Prostate gland (tissue), 2 donors: ENCODE results near the gene LMO2. TPM values are rescaled to one million over a fixed set of nuclear protein-coding genes. Genes with fewer than 3 reads are reported as not detected.

Experiments used
- DNase-seq: peaks from one replicate; pipeline ENCODE4 v3.0.0-alpha.2; 2019; ENCODE audit warnings: low spot score
- H3K27ac ChIP-seq, 2 donors: fragments of 200-600 bp; sonication (generic); 2 replicates each; pipeline ENCODE4 v1.5.1; 2017 to 2019
- H3K27me3 ChIP-seq: fragments of 200-600 bp; sonication (generic); replicated peaks from 2 replicates; pipeline ENCODE4 v1.5.1; 2019; ENCODE audit not compliant: insufficient read depth
- H3K36me3 ChIP-seq, 2 donors: fragments of 200-600 bp; sonication (generic); 1 replicate in 1 of 2; 2 replicates in 1 of 2; pipeline versions ENCODE4 v1.5.1 to v1.8.1; 2017 to 2019
- H3K4me1 ChIP-seq: fragments of 200-600 bp; sonication (generic); replicated peaks from 2 replicates; pipeline ENCODE4 v1.5.1; 2019
- H3K4me3 ChIP-seq, 2 donors: fragments of 200-600 bp; sonication (generic); 2 replicates each; pipeline ENCODE4 v1.5.1; 2017 to 2019
- H3K9me3 ChIP-seq: fragments of 200-600 bp; sonication (generic); 2 replicates; pipeline ENCODE4 v1.5.1; 2017
- POLR2A ChIP-seq: fragments of 450-650 bp; IDR thresholded peaks from one replicate; pipeline ENCODE4 v1.6.1; 2016; ENCODE audit warnings: antibody characterized with exemption, mild to moderate bottlenecking
- POLR2AphosphoS5 ChIP-seq: sonication (generic); formaldehyde crosslinking; IDR thresholded peaks from one replicate; pipeline ENCODE4 v1.6.1; 2017; ENCODE audit warnings: antibody characterized with exemption
- WGBS: methylation state at CpG from one replicate; pipeline ENCODE4 v1.1.5; 2018; 5-methylcytosine and 5-hydroxymethylcytosine counted together
- intact Hi-C: fragments of 100-400 bp; cut with DNase I; formaldehyde crosslinking; loops from one replicate; pipeline ENCODE4 v1.14.2; 2022
- total RNA-seq, 2 donors: library from RNA; depleted of rRNA; stranded (reverse); fragments of >200 nt; gene quantifications; one replicate each; pipeline ENCODE4 v1.1.0, GENCODE V29; 2016
- TF ChIP-seq, protein P1 (sequence below), 4 experiments: fragments of 200-600 bp in 2 of 4; fragments of 450-650 bp in 2 of 4; sonication (generic) in 2 of 4; IDR thresholded peaks; 1 replicate in 3 of 4; 2 replicates in 1 of 4; pipeline ENCODE4 v1.5.1; 2016 to 2019; ENCODE audit warnings: antibody characterized with exemption in 4 of 4, mild to moderate bottlenecking in 2 of 4, moderate library complexity in 2 of 4

Gene LMO2
- total RNA-seq, 2 donors from 2014 or later, result 11.4 to 25.0 TPM

DNA sequence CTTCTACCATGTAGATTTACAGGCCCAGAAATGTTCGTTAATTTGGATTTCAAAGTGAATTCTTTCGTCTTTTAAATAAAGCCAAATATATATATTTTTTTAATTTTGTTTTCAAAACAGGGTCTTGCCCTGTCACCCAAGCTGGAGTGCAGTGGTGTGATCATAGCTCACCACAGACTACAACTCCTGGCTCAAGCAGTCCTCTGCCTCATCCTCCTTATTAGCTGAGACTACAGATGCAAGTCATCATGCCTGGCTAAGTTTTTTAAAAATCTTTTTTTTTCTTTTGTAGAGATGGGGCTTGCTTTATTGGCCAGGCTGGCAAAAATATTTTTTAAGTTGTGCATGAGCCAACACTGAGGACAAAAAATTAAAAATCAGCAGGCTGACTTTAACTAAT lies 5.0 kb upstream of the LMO2 start:
- no peaks in the 10 kb centered on the region for H3K4me1 ChIP-seq
- H3K36me3 ChIP-seq, result no peaks in the 10 kb centered on the region
- H3K4me3 ChIP-seq, result no peak overlapping the region
- no peaks in the 10 kb centered on the region for H3K9me3 ChIP-seq
- no peak for DNase-seq
- H3K27me3 ChIP-seq, result no peaks in the 10 kb centered on the region
- H3K27ac ChIP-seq, result no peak overlapping the region
- TF ChIP-seq POLR2AphosphoS5, result no peak
- TF ChIP-seq, protein P1, sequence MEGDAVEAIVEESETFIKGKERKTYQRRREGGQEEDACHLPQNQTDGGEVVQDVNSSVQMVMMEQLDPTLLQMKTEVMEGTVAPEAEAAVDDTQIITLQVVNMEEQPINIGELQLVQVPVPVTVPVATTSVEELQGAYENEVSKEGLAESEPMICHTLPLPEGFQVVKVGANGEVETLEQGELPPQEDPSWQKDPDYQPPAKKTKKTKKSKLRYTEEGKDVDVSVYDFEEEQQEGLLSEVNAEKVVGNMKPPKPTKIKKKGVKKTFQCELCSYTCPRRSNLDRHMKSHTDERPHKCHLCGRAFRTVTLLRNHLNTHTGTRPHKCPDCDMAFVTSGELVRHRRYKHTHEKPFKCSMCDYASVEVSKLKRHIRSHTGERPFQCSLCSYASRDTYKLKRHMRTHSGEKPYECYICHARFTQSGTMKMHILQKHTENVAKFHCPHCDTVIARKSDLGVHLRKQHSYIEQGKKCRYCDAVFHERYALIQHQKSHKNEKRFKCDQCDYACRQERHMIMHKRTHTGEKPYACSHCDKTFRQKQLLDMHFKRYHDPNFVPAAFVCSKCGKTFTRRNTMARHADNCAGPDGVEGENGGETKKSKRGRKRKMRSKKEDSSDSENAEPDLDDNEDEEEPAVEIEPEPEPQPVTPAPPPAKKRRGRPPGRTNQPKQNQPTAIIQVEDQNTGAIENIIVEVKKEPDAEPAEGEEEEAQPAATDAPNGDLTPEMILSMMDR (IDR thresholded peaks at IDR 0.05), result no peak
- WGBS, result 86% methylated on average over 2 of the region's 2 CpGs
- intact Hi-C loops, result no loop called here

DNA sequence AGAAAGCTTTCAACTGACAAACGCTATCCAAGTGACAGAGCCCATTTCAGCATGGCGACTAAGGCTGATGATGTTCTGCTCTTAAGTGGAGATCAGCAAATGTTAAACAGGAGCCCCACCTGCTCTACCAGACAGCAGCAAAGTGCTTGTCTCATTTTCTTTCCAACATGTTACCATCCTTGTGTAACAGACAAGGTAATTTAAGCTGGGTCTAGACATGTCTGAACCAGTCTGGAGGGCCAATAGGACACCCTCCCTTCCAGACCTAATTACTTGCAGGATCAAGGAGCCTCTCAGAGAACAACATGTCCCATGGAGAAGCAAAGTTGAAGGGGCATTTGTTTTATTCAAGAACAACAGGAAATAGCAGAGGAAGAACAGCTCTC lies 3.9 kb upstream of the LMO2 start:
- Histone ChIP-seq H3K9me3 (no peaks in the 10 kb centered on the region), H3K4me3 (no peak overlapping the region), H3K4me1 (no peaks in the 10 kb centered on the region), H3K27ac (peak overlapping the region; percentile 16 to 56), H3K27me3 (no peaks in the 10 kb centered on the region), H3K36me3 (no peaks in the 10 kb centered on the region)
- intact Hi-C loops, result no loop called here
- TF ChIP-seq POLR2A (no peak), POLR2AphosphoS5 (peak; percentile 66)
- TF ChIP-seq, protein P1 (IDR thresholded peaks at IDR 0.05), result no peak
- WGBS, result 60% methylated on average over 2 of the region's 2 CpGs
- peak; percentile 43 for DNase-seq

DNA sequence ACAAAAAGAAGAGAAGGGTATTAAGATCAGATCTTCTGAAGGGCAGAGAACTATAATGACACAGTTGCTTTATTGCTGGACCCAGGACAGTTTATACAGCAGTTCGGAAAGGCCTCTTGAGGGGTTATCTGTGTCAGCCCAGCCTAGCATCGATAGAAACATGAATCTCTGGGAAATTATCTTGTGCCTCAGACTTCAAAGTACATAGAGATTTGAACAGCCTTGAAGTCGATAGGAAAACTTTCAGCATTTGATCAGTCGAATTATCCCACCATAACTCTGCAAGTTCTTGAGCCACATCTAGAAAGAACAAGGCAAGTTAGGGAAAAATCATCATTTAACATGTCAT lies 2.5 kb upstream of the LMO2 start:
- WGBS, result 84% methylated on average over 4 of the region's 4 CpGs
- TF ChIP-seq POLR2A, result no peak
- TF ChIP-seq, protein P1 (IDR thresholded peaks at IDR 0.05), result no peak
- no peak for TF ChIP-seq POLR2AphosphoS5
- no peaks in the 10 kb centered on the region for H3K36me3 ChIP-seq
- DNase-seq, result no peak
- no peaks in the 10 kb centered on the region for H3K4me1 ChIP-seq
- no peak overlapping the region for H3K4me3 ChIP-seq
- H3K9me3 ChIP-seq, result no peaks in the 10 kb centered on the region
- no peaks in the 10 kb centered on the region for H3K27me3 ChIP-seq
- no peak overlapping the region for H3K27ac ChIP-seq
- intact Hi-C loops, result no loop called here

DNA sequence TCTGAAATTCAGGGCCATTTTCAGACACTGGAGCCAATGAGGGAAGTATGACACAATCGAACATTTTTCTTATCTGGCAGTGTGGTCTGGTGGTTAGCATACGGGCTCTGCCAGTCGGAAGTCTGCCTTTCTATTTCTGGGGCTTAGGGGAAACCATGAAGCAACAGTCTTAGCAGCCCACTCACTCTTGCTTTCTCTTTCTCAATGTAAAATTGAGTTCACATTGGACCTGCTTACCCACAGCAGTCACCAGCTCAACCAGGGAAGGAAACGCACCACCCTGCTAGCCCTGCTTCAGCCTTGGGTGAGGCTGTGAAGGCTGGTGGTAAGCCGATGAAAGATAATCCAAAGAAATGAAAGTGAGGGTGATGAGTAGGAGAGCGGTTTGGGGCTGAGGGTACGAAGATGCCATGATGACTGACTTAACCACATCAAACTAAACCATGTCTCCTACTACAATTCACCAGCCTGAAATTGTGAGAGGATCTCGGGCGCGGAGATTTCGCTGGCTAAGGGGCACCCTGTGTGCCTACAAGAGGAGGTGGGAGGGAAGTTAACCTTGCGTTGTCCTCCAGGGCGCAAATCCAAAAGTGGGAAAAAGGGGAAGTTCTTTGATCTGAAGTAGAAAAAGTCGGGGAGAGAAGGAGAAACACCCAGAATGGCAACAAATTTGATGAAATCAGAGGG lies 2.0 kb upstream of the LMO2 start:
- no peak overlapping the region for H3K4me3 ChIP-seq
- intact Hi-C loops, result no loop called here
- H3K9me3 ChIP-seq, result no peaks in the 10 kb centered on the region
- H3K36me3 ChIP-seq, result no peaks in the 10 kb centered on the region
- H3K4me1 ChIP-seq, result no peaks in the 10 kb centered on the region
- no peak overlapping the region for H3K27ac ChIP-seq
- no peaks in the 10 kb centered on the region for H3K27me3 ChIP-seq
- no peak for DNase-seq
- TF ChIP-seq POLR2A (no peak), POLR2AphosphoS5 (no peak)
- TF ChIP-seq, protein P1 (IDR thresholded peaks at IDR 0.05), result no peak
- 84% methylated on average over 14 of the region's 14 CpGs for WGBS

DNA sequence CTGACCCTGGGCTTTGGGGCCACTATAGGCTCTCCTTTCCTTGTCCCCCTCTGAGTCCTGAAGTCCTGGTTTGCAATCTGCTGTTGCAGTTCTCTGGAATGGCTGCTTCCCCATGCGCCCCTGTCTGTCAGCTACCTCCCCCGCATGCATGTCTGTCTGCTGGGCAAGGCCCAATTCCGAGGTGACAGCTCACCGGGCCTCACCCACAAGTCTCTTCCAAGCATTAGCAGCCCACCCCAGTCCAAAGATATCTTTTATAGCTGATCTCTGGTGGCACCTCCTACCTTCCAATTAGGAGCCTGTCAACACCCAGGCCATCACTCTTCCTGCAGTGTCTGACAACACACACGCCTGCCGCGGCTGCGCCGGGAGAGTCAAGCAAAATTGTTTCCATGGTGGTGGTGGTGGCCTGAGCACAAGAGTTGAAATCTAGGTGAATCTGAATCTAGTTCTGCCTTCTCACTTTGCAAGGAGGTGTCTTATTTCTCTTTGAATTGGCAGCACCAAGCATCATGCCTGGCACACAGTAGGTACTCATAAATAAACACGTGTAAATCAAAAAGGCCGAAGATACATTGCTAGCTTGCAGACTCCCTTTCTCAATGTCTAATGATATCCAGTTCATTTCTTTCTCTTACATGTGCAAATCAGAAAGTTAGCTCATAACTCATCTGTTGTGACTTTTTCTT lies 1.2 kb upstream of the LMO2 start:
- H3K4me3 ChIP-seq, result no peak overlapping the region
- no peaks in the 10 kb centered on the region for H3K36me3 ChIP-seq
- no peaks in the 10 kb centered on the region for H3K27me3 ChIP-seq
- no peak for DNase-seq
- WGBS, result 83% methylated on average over 11 of the region's 11 CpGs
- H3K9me3 ChIP-seq, result no peaks in the 10 kb centered on the region
- H3K4me1 ChIP-seq, result no peaks in the 10 kb centered on the region
- no peak for TF ChIP-seq POLR2A
- TF ChIP-seq, protein P1 (IDR thresholded peaks at IDR 0.05), result no peak
- TF ChIP-seq POLR2AphosphoS5, result no peak
- intact Hi-C loops, result no loop called here
- no peak overlapping the region for H3K27ac ChIP-seq
